T-helper 2 cell treated with Interferon-gamma antibody and Interleukin-4, amounts not matched to agents 5 μg/mL and 100 μg/mL, for 36 hours (primary cell): ENCODE data around the gene ZBTB16.

Source experiments
- DNase-seq: peaks from one replicate; pipeline ENCODE4 v3.0.0; 2021; ENCODE audit warnings: low spot score
- H3K27ac Mint-ChIP-seq: one replicate; pipeline ENCODE4 v1.8.0; 2021; ENCODE audit warnings: mild to moderate bottlenecking, mixed read lengths
- H3K27me3 Mint-ChIP-seq: one replicate; pipeline ENCODE4 v1.8.0; 2021; ENCODE audit warnings: low read depth, mixed read lengths
- H3K36me3 Mint-ChIP-seq: one replicate; pipeline ENCODE4 v1.8.0; 2021; ENCODE audit warnings: low read depth, mixed read lengths
- H3K4me1 Mint-ChIP-seq: one replicate; pipeline ENCODE4 v1.8.0; 2021; ENCODE audit warnings: low read depth, mixed read lengths
- H3K4me3 Mint-ChIP-seq: one replicate; pipeline ENCODE4 v1.8.0; 2022; ENCODE audit warnings: mild to moderate bottlenecking, moderate library complexity, mixed read lengths
- H3K9me3 Mint-ChIP-seq: one replicate; pipeline ENCODE4 v1.8.0; 2021; ENCODE audit warnings: mixed read lengths

ZBTB16 gene

DNA sequence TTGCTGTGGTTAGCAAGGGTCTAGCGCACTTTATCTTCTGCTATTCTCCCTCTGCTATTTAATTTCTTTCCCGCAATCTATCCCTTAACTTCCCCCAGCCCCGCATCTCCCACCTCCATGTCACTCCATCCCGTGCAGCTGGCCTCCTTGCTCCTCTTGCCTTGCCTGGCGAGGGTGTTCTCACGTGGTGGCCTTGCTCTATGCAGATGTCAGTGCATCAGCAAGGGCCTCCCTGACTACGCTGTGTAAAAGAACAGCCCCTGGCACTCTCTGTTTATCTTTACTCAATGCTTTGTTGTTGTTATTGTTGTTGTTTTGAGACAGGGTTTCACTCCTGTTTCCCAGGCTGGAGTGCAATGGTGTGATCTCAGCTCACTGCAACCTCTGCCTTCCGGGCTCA lies 122.2 kb downstream of the ZBTB16 start:
- H3K27me3 Mint-ChIP-seq = peaks cover 2% of the 10 kb centered on the region
- H3K9me3 Mint-ChIP-seq = no peaks in the 10 kb centered on the region
- H3K4me1 Mint-ChIP-seq = peaks cover 84% of the 10 kb centered on the region
- H3K36me3 Mint-ChIP-seq = peaks cover 22% of the 10 kb centered on the region
- DNase-seq = no peak
- no peak overlapping the region for H3K4me3 Mint-ChIP-seq
- peak overlapping the region; percentile 85 for H3K27ac Mint-ChIP-seq

DNA sequence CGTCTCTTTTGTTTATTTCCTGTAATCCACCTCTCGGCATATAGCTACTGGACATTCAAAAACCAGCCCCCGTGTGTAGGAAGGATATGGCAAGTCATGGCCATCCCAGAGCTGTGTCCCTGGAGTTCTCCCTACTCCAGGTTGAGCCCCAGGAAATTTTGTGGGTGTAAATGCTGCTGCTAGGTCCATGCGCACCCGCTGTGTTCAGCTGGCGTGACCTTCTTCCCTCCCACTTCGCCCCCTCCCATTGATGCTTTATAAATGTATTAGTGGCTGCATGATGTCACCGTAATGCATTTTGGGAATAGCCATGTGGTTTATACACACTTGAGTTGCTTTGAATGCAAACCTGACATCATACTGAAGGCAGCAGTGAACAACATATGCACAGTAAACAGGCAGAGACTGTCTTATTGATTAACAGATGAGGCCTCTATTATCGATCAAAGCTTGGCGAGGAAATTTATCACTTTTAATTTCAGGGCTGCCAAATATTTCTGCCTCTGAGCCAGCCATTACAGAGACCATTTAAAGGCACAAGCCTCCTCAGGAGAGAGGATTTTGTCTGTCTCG lies 123.0 kb downstream of the ZBTB16 start:
- Mint-ChIP-seq H3K36me3 (peaks cover 25% of the 10 kb centered on the region), H3K4me1 (peaks cover 90% of the 10 kb centered on the region), H3K27me3 (peaks cover 2% of the 10 kb centered on the region), H3K9me3 (no peaks in the 10 kb centered on the region), H3K4me3 (peak overlapping the region; percentile 61), H3K27ac (peak overlapping the region; percentile 85)
- no peak for DNase-seq

DNA sequence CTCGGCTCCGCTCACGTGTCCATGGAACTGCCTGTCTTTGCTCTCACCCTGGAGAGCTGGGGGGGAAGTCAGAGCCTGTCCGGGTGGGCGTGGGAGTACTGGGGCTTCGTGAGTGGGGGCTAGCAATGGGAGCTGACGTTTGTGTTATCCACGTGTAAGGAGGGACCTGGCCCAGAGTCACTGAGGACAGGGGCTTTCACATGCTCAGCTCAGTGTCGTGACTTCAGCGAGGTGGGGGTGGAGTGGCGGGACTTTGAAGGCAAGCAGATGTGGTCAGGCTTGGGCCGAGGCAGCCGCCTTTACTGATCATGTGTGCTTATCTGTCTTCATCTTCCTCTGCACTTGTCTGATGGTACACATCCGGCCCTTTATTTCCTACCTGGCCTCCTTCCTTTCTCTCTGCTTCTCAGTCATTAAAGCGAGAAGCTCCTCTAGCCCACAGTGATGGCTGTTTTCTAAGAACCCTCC lies 123.6 kb downstream of the ZBTB16 start:
- peak overlapping the region; percentile 85 for H3K27ac Mint-ChIP-seq
- no peaks in the 10 kb centered on the region for H3K9me3 Mint-ChIP-seq
- H3K27me3 Mint-ChIP-seq = peaks cover 2% of the 10 kb centered on the region
- DNase-seq = peak; percentile 80
- H3K4me3 Mint-ChIP-seq = peak overlapping the region; percentile 61
- H3K36me3 Mint-ChIP-seq = peaks cover 27% of the 10 kb centered on the region
- peaks cover 90% of the 10 kb centered on the region for H3K4me1 Mint-ChIP-seq

DNA sequence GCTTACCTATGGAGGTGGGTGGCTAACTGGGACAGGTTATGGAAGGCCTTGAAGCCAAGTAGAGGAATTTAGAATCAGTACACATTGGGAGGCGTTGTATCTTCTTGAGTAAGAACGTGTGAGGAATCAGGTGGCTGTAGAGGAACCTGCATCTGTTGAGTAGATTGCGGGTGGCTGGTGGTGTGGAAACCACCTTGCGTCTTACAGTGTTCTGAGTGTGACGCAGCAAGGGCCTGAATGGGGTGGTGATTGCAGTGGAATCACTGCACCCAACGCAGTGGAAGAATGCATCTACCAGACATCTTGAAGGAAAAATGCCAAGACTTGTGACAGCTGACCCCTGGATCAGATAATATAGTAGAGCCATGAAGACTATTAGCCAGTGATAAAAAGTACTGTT lies 125.9 kb downstream of the ZBTB16 start:
- Mint-ChIP-seq H3K27me3 (no peaks in the 10 kb centered on the region), H3K27ac (peak overlapping the region; percentile 32), H3K4me1 (peaks cover 80% of the 10 kb centered on the region), H3K4me3 (peak overlapping the region; percentile 6), H3K36me3 (peaks cover 42% of the 10 kb centered on the region), H3K9me3 (peaks cover 11% of the 10 kb centered on the region)
- no peak for DNase-seq

DNA sequence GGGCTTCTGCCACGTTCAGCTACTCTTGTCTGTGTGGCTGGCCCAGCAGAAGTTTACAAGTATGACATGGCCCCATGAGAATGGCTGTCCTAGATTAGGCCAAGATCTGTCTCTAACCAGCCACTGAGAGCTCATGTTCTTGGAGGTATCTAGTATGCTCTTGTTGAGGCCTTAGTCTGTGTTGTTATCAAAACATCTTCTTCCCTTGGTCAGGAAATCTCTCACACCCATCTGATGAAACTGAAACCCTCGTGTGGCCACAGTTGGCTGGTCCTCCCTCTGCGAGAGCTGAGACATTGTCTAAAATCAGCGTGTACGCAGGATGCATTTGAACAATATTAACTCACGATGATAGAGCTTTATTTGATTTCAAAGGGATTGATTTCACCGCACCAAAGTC lies 127.7 kb downstream of the ZBTB16 start:
- Mint-ChIP-seq H3K27me3 (no peaks in the 10 kb centered on the region), H3K9me3 (peaks cover 25% of the 10 kb centered on the region), H3K27ac (peak overlapping the region; percentile 70), H3K36me3 (peaks cover 51% of the 10 kb centered on the region), H3K4me1 (peaks cover 62% of the 10 kb centered on the region), H3K4me3 (peak overlapping the region; percentile 43)
- DNase-seq = no peak

DNA sequence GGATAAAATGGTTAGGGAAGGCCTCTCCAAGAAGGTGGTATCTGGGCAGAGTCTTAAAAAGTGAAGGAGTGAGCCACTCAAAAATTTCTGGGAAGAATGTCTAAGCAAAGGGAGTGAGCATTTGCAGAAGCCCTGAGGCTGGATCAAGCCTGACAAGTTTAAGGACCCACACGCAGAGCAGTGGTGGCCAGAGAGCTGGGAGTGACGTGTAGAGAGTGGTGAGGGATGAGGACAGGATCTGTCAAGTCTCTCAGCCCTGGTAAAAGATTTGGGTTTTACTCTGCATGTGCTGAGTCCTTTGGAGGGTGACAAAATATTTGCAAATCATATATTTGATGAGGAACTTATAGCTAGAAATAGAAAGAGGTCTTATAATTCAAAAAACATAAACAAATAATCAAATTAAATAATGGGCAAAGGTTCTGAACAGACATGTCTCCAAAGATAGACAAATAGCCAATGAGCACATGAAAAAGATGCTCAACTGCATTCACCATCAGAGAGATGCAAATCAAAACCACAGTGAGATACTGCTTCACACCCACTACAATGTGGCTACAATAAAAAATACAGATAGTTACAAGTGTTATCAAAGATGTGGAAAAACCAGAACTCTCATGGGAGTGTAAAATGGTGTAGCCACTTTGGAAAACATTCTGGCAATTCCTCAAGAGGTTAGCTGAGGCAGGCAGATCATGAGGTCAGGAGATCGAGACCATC lies 129.5 kb downstream of the ZBTB16 start:
- Mint-ChIP-seq H3K4me3 (no peak overlapping the region), H3K36me3 (peaks cover 48% of the 10 kb centered on the region), H3K27ac (no peak overlapping the region), H3K9me3 (peaks cover 25% of the 10 kb centered on the region), H3K27me3 (peaks cover 2% of the 10 kb centered on the region), H3K4me1 (peaks cover 47% of the 10 kb centered on the region)
- DNase-seq = no peak

DNA sequence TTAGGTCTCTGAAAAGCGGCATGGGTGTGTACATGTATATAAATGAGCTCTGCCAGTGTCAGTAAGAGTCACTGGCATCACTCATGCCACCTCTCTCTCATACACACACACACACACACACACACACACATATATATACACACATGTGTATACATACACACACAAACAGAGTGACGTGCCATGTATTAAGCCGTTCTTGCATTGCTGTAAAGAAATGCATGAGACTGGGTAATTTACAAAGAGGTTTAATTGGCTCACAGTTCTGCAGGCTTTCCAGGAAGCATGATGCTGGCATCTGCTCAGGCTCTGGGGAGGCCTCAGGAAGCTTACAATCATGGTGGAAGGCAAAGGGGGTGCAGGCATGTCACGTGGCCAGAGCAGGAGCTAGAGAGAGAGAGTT lies 131.1 kb downstream of the ZBTB16 start:
- H3K4me1 Mint-ChIP-seq = peaks cover 44% of the 10 kb centered on the region
- H3K27me3 Mint-ChIP-seq = peaks cover 2% of the 10 kb centered on the region
- no peak overlapping the region for H3K4me3 Mint-ChIP-seq
- DNase-seq = no peak
- H3K27ac Mint-ChIP-seq = no peak overlapping the region
- peaks cover 41% of the 10 kb centered on the region for H3K36me3 Mint-ChIP-seq
- peaks cover 25% of the 10 kb centered on the region for H3K9me3 Mint-ChIP-seq

DNA sequence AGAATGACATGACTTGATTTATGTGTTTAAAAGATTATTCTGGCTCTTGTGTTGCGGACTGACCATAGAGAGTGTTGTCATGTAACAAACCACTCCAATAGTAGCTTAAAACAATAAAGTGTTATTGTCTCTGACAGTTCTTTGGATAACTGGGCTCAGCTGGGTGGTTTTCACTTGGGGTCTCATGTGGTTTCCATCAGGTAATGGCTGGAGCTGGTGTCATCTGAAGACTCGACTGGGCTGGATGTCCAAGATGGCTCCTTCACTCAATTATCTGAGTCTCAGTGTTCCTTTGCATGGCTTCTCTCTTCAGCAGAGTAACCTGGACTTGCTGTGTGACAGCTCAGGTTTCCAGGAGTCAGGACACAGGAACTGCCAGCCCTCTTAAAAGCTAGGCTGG lies 132.4 kb downstream of the ZBTB16 start:
- H3K36me3 Mint-ChIP-seq = peaks cover 32% of the 10 kb centered on the region
- H3K4me3 Mint-ChIP-seq = no peak overlapping the region
- peaks cover 25% of the 10 kb centered on the region for H3K9me3 Mint-ChIP-seq
- no peak for DNase-seq
- H3K4me1 Mint-ChIP-seq = peaks cover 34% of the 10 kb centered on the region
- no peak overlapping the region for H3K27ac Mint-ChIP-seq
- peaks cover 2% of the 10 kb centered on the region for H3K27me3 Mint-ChIP-seq

DNA sequence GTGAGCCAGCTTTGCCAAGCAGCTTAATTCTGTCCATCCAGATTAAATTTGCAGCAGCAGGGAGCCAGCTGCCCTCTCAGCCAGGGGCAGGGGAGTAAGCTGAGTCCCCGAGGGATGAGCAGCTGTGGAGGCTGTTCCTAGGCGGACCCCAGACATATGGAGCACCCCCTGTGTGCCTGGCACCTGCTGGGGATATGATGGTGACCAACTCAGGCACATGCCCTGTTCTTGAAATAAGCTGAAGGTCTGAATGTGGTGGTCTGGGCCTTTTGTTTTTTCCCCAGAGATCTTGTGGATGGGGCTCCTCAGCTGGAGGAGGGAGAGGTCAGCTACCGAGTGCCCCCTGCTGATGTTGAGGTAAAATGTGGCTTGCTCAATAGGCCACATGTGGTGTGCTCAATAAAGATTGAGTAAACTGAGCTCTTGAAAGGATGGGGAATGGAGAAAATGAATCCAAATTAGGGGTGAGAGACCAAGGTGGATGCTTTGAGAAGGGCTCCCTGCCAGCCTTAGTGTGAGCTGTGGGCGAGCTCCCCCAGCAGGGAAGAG lies 133.4 kb downstream of the ZBTB16 start:
- DNase-seq = no peak
- peaks cover 2% of the 10 kb centered on the region for H3K27me3 Mint-ChIP-seq
- H3K4me3 Mint-ChIP-seq = no peak overlapping the region
- H3K27ac Mint-ChIP-seq = no peak overlapping the region
- peaks cover 30% of the 10 kb centered on the region for H3K36me3 Mint-ChIP-seq
- H3K4me1 Mint-ChIP-seq = peaks cover 27% of the 10 kb centered on the region
- H3K9me3 Mint-ChIP-seq = peaks cover 25% of the 10 kb centered on the region

DNA sequence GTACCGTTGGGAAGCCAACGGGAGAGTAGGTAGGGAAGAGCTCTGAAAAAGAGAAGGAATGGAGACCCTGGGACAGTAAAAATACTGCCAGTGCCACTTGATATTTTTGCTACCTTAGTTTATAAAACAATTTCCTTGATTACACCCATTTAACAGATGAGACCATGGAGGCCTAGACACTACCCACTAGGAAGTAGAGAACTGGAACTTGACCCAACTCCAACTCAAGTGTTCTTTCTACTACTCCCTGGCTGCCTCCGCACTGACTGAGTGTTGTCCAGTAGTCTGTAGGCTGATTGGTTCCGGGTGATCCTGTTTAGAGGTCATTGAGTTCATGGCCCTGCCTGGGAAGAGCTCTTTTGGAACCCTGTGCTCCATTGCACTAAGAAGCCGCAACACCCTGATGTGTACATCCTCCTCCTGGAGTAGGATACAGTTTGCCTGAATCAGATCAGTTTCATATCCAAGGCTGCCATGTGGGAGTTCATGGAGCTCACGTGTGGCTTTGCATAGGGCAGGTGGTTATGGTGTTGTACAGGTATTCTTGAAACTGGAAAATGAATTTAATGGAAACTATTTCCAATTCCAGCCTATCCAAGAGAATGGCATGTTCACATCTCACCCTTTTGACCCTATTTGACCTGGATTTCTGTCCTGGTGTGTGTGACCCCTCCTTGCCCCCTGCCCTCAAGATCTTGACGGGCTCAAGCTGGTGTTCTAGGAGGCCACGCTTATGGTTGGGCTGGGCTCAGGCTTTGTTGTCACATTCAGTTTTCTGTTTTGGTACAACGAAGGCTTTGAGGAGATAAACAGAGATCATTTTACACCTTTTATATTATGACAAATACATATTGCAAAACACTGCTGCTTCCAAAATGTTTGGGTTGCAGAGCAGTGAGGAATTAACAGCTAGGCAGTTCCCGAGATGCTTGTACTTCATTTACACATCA lies 134.5 kb downstream of the ZBTB16 start:
- peaks cover 19% of the 10 kb centered on the region for H3K9me3 Mint-ChIP-seq
- H3K27ac Mint-ChIP-seq = no peak overlapping the region
- H3K36me3 Mint-ChIP-seq = peaks cover 22% of the 10 kb centered on the region
- no peak for DNase-seq
- H3K27me3 Mint-ChIP-seq = peaks cover 2% of the 10 kb centered on the region
- H3K4me1 Mint-ChIP-seq = peaks cover 19% of the 10 kb centered on the region
- H3K4me3 Mint-ChIP-seq = no peak overlapping the region

DNA sequence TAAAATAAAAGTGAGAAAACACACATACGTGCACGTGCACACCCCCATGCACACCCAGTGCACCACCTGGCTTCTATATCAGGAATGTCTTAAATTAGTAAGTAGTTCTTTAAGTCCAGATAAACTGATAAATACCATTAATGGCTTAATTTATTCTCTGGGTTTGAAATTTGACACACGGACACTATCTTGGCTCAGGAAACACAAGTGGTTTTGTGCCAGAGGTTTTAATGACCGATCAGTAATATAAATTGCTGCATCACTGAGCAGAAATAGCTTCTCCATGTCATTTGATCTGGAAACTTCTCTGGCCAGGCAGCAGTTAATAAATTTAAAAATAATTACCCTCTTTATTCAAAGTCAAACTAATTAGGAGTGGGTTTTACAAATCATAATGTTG lies 135.2 kb downstream of the ZBTB16 start:
- H3K4me1 Mint-ChIP-seq = peaks cover 15% of the 10 kb centered on the region
- no peak overlapping the region for H3K27ac Mint-ChIP-seq
- H3K36me3 Mint-ChIP-seq = peaks cover 18% of the 10 kb centered on the region
- H3K9me3 Mint-ChIP-seq = peaks cover 15% of the 10 kb centered on the region
- DNase-seq = no peak
- H3K27me3 Mint-ChIP-seq = peaks cover 2% of the 10 kb centered on the region
- no peak overlapping the region for H3K4me3 Mint-ChIP-seq

DNA sequence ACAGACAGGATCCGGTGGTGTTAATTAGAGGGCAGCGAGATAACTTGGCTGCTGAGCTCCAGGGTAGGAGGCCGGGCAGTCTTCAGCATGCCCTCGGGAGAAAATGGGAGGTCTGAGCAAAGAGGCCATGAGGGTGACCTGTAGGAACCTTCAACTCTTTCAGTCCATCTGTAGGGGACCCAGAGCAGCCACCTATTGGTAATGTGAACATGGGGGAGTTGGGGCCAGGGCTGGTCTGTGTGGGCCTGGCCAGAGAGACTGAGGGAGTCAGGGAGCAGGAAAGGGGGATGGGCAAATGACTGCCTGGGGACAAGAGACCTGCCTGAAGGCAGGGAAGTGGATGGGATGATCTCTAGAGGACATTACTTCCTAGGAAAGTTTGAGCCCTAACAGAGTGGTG lies 135.6 kb downstream of the ZBTB16 start:
- Mint-ChIP-seq H3K36me3 (peaks cover 13% of the 10 kb centered on the region), H3K27ac (no peak overlapping the region), H3K27me3 (peaks cover 2% of the 10 kb centered on the region), H3K4me3 (no peak overlapping the region), H3K4me1 (peaks cover 15% of the 10 kb centered on the region), H3K9me3 (peaks cover 15% of the 10 kb centered on the region)
- DNase-seq = no peak

DNA sequence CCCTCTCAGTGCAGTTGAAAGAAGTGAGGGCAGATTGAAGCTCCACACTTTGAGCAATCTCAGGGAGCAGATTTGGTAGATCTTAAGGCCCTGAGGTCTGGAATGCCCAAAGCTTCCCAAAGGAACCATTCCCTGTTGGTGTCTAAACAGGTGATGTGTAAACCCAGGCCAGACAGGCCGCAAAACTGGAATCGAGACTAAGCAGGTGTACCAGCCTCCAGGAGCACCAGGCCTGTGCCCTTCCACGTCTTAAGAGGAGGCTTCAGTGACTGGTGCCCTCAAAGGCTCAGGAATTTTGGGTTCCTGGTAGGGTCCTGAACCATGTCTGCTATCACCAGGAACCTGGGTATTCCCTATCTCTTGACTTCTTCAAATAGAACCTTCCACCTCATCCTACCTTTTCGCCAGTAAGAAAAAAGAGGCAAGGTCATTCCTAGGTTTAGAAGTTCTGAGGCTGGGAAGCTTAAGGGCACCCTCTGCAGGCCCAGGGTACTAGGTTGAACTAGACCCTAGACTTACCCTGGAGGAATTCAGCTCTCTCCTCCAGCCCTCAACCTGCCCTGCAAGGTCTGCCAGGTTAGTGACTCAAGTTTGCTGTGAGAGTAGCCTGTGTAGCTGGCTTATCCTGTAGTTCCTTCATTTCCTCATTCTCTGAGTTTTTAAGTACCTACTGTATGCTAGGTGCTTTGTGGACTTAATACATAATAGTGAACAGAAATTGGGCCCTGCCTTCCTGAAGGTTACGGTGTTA lies 136.6 kb downstream of the ZBTB16 start:
- Mint-ChIP-seq H3K4me1 (peaks cover 15% of the 10 kb centered on the region), H3K9me3 (peaks cover 9% of the 10 kb centered on the region), H3K4me3 (no peak overlapping the region), H3K27me3 (peaks cover 2% of the 10 kb centered on the region), H3K36me3 (peaks cover 7% of the 10 kb centered on the region), H3K27ac (no peak overlapping the region)
- DNase-seq = no peak
